HL-60 (cell line): ENCODE data around the gene CTNNA1.

Experiments used
- DNase-seq, 2 experiments: peaks; one replicate each; pipeline ENCODE4 v3.0.0-alpha.2; 2010 to 2020; ENCODE audit warnings: low read depth in 1 of 2, low spot score in 1 of 2
- H3K27ac ChIP-seq: fragments of 250-450 bp; sonication (Bioruptor Pico); replicated peaks from 2 replicates; pipeline ENCODE4 v1.5.1; 2020; ENCODE audit warnings: mild to moderate bottlenecking, moderate library complexity
- H3K27me3 ChIP-seq: fragments of 250-450 bp; sonication (Bioruptor Pico); 2 replicates; pipeline ENCODE4 v1.5.1; 2021; ENCODE audit warnings: mild to moderate bottlenecking, moderate library complexity; ENCODE audit not compliant: insufficient read depth, poor library complexity, severe bottlenecking
- H3K4me3 ChIP-seq: replicated peaks from 2 replicates; pipeline ENCODE4 v1.5.1; 2011; ENCODE audit warnings: mild to moderate bottlenecking, control low read depth, low read length; ENCODE audit not compliant: insufficient read depth
- GABPA ChIP-seq: IDR thresholded peaks from 2 replicates; pipeline ENCODE4 v1.6.1; 2012; ENCODE audit warnings: low read depth
- POLR2AphosphoS5 ChIP-seq: IDR thresholded peaks from 2 replicates; pipeline ENCODE4 v1.6.1; 2012; ENCODE audit warnings: low read depth
- SPI1 ChIP-seq: IDR thresholded peaks from 2 replicates; pipeline ENCODE4 v1.6.1; 2012; ENCODE audit warnings: low read depth, mild to moderate bottlenecking, borderline replicate concordance
- TF ChIP-seq, protein P1 (sequence below): IDR thresholded peaks from one replicate; pipeline ENCODE4 v1.5.1; 2011; ENCODE audit warnings: low read length, control low read depth, inconsistent platforms; ENCODE audit not compliant: insufficient read depth
- TF ChIP-seq, protein P2 (sequence below): IDR thresholded peaks from 2 replicates; pipeline ENCODE4 v1.6.1; 2012; ENCODE audit warnings: low read depth; ENCODE audit not compliant: insufficient replicate concordance

CTNNA1 gene

GRCh38 chr5:138876811-138877210, 123.6 kb downstream of the CTNNA1 start:
- DNase-seq, result no peak
- Histone ChIP-seq H3K27ac (no peak overlapping the region), H3K4me3 (no peak overlapping the region), H3K27me3 (no peaks in the 10 kb centered on the region)
- TF ChIP-seq, protein P1, sequence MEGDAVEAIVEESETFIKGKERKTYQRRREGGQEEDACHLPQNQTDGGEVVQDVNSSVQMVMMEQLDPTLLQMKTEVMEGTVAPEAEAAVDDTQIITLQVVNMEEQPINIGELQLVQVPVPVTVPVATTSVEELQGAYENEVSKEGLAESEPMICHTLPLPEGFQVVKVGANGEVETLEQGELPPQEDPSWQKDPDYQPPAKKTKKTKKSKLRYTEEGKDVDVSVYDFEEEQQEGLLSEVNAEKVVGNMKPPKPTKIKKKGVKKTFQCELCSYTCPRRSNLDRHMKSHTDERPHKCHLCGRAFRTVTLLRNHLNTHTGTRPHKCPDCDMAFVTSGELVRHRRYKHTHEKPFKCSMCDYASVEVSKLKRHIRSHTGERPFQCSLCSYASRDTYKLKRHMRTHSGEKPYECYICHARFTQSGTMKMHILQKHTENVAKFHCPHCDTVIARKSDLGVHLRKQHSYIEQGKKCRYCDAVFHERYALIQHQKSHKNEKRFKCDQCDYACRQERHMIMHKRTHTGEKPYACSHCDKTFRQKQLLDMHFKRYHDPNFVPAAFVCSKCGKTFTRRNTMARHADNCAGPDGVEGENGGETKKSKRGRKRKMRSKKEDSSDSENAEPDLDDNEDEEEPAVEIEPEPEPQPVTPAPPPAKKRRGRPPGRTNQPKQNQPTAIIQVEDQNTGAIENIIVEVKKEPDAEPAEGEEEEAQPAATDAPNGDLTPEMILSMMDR, result no peak
- TF ChIP-seq SPI1 (no peak), GABPA (no peak), POLR2AphosphoS5 (no peak)
- TF ChIP-seq, protein P2, sequence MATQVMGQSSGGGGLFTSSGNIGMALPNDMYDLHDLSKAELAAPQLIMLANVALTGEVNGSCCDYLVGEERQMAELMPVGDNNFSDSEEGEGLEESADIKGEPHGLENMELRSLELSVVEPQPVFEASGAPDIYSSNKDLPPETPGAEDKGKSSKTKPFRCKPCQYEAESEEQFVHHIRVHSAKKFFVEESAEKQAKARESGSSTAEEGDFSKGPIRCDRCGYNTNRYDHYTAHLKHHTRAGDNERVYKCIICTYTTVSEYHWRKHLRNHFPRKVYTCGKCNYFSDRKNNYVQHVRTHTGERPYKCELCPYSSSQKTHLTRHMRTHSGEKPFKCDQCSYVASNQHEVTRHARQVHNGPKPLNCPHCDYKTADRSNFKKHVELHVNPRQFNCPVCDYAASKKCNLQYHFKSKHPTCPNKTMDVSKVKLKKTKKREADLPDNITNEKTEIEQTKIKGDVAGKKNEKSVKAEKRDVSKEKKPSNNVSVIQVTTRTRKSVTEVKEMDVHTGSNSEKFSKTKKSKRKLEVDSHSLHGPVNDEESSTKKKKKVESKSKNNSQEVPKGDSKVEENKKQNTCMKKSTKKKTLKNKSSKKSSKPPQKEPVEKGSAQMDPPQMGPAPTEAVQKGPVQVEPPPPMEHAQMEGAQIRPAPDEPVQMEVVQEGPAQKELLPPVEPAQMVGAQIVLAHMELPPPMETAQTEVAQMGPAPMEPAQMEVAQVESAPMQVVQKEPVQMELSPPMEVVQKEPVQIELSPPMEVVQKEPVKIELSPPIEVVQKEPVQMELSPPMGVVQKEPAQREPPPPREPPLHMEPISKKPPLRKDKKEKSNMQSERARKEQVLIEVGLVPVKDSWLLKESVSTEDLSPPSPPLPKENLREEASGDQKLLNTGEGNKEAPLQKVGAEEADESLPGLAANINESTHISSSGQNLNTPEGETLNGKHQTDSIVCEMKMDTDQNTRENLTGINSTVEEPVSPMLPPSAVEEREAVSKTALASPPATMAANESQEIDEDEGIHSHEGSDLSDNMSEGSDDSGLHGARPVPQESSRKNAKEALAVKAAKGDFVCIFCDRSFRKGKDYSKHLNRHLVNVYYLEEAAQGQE, result no peak

- no peak overlapping the region for H3K27ac ChIP-seq
- H3K27me3 ChIP-seq, result no peaks in the 10 kb centered on the region
- no peak for DNase-seq
- TF ChIP-seq SPI1, result no peak
- TF ChIP-seq, protein P2, result no peak
- no peak for TF ChIP-seq GABPA
- TF ChIP-seq POLR2AphosphoS5, result no peak
- TF ChIP-seq, protein P1, result no peak
- no peak overlapping the region for H3K4me3 ChIP-seq
Observed at GRCh38 chr5:138878437-138879235, 125.4 kb downstream of the CTNNA1 start.

- no peak for DNase-seq
- Histone ChIP-seq H3K27ac (no peak overlapping the region), H3K27me3 (no peaks in the 10 kb centered on the region), H3K4me3 (no peak overlapping the region)
- TF ChIP-seq, protein P2, result no peak
- no peak for TF ChIP-seq GABPA
Observed at GRCh38 chr5:138883211-138883610, 130.0 kb downstream of the CTNNA1 start.
